Cerebellar cortex (tissue), 1 donor: Measurements from ENCODE around the gene MCM9.
A peak's percentile ranks its signal among the peaks of the same experiment; 100 is the strongest.

Source experiments
- DNase-seq: peaks from one replicate; pipeline ENCODE4 v3.0.0-alpha.2; 2015; ENCODE audit warnings: low spot score

The MCM9 gene

DNA sequence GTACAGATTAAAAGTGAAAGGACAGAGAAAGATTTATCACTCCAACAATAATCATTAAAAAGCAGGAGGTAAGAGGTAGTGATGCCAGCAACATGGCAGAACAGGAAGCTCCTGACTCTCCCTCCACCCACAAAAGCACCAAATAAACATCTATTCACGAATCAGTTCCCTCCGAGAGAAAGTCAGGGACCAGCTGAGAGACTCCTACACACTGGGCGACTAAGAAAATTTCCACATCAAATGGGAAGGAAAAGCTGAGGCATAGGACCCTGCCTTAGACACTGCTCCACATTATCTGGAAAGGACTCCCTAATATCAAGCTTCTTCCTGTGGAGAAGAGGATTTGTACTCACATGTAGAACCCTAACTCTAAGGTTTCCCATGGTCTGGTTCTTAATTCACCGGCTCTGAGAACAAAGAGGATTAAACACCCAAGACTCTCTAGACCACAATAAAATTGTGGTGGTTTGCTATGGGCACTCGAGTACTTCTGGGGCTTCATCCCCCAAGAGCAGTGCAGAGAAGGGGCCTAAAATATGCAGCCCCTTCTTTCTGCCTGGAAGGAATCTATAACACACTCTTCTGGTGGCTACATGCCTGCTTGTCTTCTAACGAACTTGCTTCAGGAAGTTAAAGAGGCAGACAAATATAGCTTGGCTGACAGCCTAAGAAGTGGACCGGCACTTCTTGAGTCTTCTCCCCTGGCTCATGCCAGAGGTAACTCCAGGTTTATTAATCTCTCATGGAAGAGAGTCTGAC lies 70.4 kb downstream of the MCM9 start:
- no peak for DNase-seq

DNA sequence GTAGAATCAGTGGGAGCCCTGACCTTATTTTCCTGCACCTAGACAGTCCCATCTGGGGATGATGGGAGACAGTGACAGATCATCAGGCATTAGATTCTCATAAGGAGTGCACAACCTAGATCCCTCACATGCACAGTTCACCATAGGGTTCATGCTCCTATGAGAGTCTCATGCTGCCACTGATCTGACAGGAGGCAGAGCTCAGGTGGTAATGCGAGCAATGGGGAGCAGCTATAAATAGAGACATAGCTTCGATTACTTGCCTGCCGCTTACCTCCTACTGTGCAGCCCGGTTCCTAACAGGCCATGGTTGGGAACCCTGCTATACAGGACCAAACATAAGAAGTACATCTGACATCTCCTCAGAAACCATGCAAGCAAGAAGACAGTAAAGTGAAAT lies 72.5 kb downstream of the MCM9 start:
- DNase-seq = no peak

DNA sequence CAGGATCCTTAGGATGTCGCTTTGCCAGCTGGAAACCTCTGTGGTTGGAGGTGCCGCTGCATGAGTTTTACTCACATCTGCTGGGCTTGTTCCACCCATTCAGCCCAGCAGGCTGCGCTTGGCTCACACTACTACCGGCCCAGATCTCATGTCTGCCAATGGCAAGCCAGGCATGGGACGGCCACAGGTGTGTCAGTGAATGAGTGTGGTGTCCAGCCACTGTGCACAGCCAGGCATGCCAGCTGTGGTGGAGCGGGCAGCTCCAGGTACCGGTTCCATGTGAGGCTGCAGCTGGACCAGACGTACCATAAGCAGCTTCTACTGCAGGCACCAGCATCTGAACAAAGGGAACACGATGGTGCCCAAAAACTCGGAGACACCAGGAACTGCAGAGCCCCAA lies 74.1 kb downstream of the MCM9 start:
- DNase-seq = no peak

DNA sequence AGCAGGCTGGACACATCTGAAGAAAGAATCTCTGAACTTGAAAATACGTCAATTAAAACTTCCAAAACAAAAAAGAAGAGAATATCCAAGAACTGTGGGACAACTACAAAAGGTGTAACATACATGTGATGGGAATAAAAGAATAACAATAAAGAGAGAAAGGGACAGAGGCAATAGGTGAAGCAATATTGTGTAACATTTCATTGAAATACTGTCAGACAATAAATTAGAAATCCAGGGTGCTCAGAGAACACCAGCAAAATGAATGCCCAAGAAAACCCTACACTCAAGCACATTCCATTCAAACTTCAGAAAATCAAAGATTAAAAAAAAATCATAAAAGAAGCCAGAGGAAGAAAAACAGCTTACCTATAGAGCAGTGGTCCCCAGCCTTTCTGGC lies 74.6 kb downstream of the MCM9 start:
- DNase-seq = no peak

DNA sequence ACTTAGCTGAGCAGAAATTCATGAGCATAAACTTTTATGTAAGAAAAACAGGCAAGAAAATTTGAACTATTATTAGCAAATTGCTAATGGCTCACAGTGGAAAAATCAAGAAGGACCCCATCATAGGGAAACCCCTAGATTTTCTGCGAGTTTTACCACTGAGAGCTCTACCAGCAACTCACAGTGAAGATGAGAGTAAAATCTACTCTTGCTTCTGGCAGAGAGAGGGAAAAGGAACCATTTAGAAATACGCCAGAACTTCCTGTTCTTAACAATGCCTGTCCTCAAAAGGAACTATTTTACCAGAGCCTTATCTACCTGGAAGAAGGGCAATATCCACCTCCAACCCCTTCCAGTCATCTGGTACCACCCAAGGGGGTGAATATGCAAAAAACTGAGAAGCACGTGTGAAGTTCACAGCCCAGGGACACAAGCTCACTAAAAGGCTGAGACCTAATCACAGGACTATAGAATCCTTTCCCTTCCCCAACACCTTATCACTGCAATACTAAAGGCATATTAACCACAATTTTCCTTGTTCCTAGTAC lies 75.4 kb downstream of the MCM9 start:
- DNase-seq = no peak

DNA sequence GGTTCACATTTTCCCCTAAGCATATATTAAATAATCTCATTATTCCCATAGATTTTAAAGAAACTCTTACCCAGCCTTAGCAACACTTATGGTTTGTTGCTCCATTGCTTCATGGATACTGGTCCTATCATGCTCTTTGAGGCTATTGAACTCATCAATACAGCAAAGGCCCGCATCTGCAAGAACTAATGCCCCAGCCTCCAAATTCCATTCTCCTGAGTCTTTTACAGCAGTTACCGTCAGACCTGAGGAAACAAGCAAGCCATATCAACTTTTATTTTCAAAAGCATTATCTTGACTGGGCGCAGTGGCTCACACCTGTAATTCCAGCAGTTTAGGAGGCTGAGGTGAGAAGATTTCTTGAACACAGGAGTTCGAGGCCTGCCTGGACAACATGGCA lies 78.7 kb downstream of the MCM9 start:
- no peak for DNase-seq

DNA sequence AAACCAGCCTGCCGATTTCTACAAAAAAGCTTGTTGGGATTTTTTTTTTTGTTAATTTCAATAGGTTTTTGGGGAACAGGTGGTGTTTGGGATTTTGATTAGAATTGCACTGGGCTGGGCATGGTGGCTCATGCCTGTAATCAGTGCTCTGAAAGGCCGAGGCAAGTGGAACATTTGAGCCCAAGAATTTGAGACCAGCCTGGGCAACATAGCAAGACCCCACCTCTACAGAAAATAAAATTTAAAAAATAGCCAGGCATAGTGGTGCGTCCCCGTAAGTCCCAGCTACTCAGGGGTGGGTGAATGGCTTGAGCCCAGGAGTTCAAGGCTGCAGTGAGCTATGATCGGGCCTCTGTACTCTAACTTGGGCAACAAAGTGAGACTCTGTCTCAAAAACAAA lies 81.6 kb downstream of the MCM9 start:
- no peak for DNase-seq

DNA sequence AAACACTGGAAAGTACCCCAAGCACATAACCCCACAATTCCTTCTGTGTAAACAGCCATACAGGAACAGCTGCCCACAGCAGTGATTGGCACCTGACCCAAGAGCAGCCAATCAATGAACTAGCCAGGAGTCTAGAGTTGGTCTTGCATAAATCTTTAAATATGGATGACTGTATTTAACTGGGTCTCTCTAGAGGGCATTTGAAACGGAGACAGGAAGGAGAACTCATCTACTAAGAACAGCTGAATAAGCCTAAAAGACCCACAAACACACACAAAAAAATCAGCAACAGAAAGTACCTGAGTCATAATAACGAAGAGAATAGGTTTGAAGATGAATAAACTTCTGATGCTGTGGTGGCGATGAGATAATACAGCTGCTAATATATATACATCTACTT lies 90.0 kb downstream of the MCM9 start:
- DNase-seq = no peak

DNA sequence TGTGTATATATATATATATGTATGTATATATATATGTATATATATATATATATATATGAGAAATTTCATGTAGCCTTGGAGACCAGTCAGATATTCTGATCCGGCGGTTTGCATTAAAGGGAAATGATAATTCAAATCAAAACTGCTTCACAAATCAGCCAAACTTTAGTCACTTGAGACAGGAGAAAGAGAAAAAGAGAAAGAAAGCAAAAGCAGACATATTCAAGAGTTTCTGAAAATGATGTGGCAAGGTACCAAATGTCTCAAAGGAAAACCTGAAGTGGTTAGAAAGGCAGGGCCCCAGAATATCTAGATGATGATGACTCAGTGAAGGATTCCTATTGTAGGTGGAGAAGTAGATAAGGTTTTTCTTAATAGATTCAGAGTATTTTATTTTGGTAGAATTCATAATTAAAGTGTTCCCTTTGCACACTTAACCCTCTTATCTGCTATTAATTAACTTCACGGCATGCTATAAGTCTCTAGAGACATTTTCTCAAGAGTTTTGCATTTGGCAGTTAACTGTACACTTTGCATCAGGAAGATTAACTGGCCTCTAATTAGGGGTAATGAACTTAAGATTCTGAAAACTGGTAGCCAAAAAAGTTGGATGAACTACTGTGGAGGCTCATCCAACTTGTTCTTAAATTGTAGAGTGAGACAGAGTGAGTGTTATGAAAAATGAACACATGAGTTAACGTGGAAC lies 91.1 kb downstream of the MCM9 start:
- DNase-seq = no peak

DNA sequence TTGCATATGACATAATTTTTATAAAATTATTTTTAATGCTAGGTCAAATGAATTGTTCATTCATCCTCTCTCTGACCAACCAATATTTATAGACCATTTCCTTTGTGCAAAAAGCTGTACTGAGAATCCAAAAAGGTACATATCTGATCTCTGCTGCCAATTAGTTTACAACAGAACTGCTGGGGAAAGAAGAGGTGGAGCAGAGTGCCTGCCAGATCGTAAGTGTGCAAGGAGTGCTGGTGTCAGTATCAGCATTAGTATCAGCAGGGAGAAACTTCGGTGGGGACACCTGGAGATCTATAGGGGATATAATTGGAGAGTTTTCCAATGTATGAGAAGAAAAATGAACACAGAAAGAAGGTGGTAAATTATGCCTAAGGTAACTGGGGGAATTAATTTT lies 104.3 kb downstream of the MCM9 start:
- no peak for DNase-seq

DNA sequence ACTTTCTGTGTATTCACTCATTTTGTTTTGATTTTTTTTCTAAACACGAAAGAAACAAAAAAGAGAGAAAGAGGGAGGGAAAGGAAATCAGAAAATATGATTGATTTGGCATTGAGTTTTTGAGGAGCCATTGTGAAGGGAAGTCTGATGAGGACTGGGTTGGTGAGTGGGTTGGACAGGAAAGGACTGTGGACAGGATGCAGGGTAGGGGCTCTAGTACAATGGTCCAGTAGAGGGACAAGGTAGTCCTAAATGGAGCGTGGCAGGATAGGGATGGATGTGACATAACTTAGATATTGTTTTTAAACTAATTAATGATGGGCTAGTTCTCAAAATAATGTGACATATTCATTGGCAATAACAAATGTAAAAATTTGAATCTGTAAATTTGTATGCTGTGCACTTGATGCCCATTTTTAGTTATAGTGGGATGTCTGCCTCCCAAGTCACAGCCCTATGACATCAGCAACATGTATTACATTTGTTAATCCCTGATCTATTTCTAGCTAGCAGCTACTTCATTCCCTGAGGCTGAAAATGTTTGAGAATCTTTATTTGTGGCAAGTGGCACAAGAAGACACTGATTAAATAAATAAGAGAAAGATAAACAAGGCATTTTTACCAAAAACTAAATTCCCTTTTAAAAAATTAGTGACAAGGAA lies 105.0 kb downstream of the MCM9 start:
- no peak for DNase-seq

DNA sequence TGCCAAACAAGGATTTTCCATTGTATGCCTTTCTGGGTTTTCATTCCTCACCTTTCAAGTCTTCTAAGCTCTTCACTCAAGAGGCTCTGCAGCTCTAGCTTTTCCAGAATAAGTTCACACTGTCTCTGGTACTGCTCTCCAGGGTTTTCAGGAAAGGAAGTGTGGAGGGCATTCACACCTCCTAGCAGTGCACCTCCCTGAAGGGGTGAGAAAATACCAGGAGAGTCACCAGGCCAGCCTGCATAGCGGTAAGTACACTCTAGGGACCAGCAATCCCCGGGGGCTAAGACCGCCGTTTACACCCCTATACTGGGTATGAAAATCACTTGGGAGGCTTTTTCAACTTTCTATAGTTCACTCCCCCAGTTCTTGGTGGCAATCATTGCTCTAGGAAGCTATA lies 108.9 kb downstream of the MCM9 start:
- no peak for DNase-seq

DNA sequence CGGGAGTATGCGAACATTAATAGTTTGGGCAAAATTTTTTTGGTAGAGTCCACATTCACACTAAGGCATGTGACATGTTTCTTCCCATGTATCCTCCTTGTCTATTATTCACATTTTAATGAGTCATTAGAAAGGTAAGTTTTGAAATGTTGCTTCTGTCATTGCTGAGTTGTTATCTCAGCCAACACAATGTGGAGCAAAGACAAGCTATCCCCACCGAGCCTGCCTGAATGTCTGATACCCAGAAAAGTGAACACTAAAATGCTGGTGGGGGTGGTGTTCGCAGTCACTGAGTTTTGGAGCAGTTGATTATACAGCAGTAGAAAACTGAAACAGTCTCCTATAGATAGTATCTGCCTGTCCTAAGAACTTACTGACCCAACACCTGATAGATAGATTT lies 109.3 kb downstream of the MCM9 start:
- no peak for DNase-seq

DNA sequence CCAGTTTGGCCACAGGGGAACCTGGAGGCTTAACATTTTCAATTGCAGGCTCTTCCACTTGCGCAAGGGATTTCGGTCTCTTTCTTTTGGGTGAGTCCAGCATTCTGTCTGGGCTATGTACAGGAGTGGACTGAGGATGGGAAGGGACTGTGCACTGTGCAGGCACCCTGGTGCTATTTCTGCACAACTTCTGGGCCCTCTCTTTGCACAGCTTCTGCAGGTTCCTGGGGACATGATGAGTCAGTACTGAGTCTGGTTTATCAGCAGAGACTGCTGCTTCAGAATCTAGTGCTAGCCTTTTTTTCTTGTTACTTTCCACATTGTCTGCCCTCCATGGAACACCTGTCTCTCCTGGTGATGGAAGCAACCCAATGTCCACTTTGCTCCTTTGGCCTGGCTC lies 119.5 kb downstream of the MCM9 start:
- no peak for DNase-seq

DNA sequence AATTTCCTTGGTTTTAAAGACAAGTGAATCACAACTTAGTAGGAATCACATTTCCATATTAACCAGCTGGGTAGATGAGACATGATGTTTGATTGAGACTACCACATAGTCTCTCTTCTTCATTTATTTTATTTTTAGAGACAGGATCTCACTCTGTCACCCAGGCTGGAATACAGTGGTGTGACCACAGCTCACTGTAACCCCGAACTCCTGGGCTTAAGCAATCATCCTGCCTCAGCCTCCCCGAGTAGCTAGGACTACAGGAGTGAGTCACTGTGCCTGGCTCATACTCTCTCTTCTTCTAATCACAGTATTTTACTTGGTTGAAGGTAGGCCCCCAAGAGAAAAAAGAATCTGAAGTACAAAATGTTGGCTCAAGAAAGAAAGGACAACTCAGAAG lies 121.2 kb downstream of the MCM9 start:
- DNase-seq = no peak

DNA sequence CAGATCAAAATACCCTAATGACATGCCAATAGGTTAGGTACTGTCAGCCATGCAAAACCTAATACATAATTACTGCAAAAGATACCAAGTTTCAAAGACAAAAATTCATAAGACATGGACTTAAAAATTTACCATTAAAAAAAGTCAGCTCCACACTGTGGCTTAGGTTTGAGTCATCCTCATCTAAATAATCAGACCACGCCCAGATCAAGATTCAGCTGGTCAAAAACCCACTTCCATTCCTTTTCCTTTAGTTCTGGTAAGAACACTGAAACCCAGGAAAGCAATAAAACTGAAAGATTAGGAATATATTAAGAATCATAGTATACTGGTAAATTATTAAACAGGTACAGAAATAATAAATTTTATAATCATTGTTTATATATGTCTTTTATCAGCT lies 122.0 kb downstream of the MCM9 start:
- DNase-seq = no peak

DNA sequence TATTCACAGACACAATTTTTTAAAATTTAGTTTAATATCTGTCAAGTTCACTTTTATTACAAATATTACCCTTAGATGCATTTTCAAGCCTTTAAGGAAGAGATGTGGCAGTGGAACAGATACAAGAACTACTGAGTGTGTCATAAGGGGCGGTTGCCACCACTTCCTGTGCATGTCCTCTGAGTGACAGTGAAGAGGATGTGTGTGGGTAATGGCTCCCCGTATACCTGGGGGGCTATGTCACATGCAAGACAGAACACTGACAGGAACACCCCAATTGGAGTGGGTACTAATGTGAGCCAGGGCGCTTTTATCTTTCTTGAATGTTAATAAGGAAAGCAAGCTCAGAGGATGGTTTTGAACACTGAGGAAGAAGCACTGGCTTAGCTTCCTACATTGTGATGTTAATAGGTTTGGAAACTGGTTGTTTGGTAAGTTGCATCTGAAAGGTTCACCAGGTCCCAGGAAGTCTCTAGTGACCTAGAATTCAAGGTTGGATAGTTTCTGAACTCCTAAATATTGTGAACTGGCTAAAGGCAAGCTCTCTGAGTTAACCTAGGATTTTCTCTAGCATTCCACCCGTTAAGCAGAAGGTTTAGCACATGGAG lies 124.4 kb downstream of the MCM9 start:
- DNase-seq = no peak

DNA sequence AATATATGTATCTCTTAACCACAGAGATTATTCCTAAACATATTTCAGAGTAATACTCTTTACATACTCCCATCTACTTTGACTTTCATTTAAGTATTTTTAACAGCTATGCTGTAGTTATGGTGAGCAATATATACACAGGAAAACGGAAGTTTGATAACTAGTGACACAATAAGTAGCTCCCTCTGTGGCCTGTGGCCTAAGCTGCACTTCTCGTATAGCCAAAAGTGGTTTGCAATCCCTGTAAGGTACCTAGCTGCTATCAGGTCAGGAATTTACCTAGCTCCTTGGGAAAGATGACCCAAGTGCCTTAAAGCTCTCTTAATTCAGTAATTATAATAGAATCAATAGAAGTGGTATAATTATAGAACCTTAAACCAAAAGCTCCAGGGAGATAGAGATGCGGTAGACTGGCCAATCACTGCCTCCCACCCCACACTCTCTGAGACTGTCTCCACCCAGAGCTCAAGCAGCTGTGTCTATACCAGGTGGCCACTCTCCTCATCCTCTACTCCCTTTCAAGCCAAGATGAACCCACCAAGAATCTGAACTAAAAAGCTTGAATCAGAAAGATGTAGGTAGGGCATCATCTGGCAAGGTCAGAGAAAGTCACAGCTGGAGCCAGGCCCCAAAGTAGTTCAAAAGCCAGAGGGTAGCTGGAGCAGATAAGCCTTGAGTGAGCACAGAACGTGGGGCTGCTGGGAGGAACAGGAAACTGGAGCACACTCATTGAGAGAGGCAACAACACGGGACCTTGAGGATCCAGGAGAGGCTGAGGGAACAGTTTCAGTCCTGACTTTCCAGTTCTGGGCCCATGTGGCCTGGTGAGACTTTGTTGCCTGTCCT lies 125.9 kb downstream of the MCM9 start:
- DNase-seq = no peak

DNA sequence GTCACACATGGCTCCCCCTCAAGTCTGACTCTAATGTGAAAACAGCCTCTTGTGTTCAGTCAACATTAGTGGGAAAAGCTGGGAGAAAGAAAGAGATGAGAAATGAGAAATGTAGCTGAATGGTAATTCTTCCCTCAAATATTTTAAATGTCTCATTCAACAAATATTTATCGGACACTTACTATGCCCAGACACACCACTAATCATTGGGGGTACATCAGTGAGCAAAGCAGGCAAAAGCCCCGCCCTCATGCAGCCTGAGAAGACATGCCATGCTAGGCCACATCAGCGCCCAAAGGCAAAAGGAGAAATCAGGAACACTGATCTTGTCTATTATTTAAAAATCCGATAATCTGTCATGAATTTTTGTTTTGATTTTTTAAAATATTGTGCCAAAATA lies 130.9 kb downstream of the MCM9 start:
- no peak for DNase-seq

DNA sequence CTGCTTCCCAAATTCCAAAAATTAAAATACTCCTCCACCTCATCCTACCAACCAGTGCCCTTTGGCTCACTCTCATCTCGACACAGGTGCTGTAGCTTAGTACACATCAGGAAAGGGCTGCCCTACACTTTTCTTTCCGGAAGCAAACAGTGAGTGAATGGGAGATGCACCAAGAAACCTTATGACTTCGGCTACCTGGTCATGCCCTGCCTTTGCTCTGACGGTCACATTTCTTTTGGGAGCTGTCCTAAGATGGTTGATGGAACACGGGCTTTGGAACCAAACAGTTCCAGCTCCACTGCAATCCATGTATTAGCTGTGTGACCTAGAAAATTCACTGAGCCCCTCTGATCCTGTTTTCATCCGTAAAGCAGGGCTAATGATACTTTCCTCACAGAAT lies 133.7 kb downstream of the MCM9 start:
- no peak for DNase-seq

DNA sequence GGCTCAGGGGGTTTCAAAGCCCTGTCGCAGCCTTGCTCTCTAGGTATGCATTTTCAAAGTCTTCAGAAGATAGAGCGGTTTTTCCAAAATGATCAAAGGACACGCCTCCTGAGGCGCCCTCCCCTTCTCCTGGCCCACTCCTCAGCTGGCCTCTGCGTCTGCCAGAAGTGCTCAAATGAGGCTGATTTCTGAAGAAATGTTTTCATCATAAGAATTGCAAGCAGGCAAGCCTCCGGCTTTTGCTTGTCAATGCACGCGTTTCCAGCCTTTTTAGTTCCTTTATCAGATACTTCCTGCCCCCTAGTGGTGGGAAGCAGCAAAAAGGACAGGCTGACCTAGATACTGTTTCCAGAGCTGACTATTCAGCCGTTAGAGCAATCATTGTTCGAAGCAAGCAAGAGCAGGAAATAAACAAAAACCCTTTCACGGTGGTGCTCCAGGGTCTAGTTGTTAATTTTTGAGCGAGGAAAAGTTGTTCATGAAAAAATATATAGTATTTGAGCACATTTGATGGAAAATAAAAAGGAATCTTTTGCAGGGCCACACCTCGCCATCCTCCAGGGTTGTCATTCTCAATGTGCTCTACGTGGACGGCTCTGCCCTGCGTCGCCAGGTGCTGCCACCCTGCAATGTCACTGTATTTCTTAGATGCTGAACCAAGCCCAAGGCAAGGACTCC lies 134.4 kb downstream of the MCM9 start:
- DNase-seq = peak; percentile 96
